ENCODE data around the gene MIOS.

The MIOS gene

GRCh38 chr7:7579638-7580037 lies 13.0 kb downstream of the MIOS start:
- H3K36me3 ChIP-seq (ENCODE audit: control insufficient read depth, insufficient read depth, low read length): no peaks in the 10 kb centered on the region
- no peak overlapping the region for H3K27ac ChIP-seq (ENCODE audit: insufficient read depth, low read depth, low read length, poor library complexity, severe bottlenecking)
- WGBS, 2 experiments: 90 to 98% methylated on average over 3 of the region's 3 CpGs
- no peaks in the 10 kb centered on the region for H3K9me3 ChIP-seq (ENCODE audit: control insufficient read depth, low read length)
- no peak overlapping the region for H3K4me3 ChIP-seq (ENCODE audit: insufficient read depth, low read depth, low read length)
- no peaks in the 10 kb centered on the region for H3K4me1 ChIP-seq (ENCODE audit: control insufficient read depth, insufficient read depth, low read length)
- H3K27me3 ChIP-seq (ENCODE audit: control insufficient read depth, insufficient read depth, low read length, poor library complexity, severe bottlenecking): no peaks in the 10 kb centered on the region

- H3K4me1 ChIP-seq (ENCODE audit: control insufficient read depth, insufficient read depth, low read length): no peaks in the 10 kb centered on the region
- H3K27me3 ChIP-seq (ENCODE audit: control insufficient read depth, insufficient read depth, low read length, poor library complexity, severe bottlenecking): no peaks in the 10 kb centered on the region
- 28 to 43% methylated on average over 10 of the region's 10 CpGs for WGBS, 2 experiments
- H3K27ac ChIP-seq (ENCODE audit: insufficient read depth, low read depth, low read length, poor library complexity, severe bottlenecking): no peak overlapping the region
- no peak overlapping the region for H3K4me3 ChIP-seq (ENCODE audit: insufficient read depth, low read depth, low read length)
- H3K36me3 ChIP-seq (ENCODE audit: control insufficient read depth, insufficient read depth, low read length): no peaks in the 10 kb centered on the region
- no peaks in the 10 kb centered on the region for H3K9me3 ChIP-seq (ENCODE audit: control insufficient read depth, low read length)
These were observed 15.0 kb downstream of the MIOS start for GRCh38 chr7:7581531-7582179.

GRCh38 chr7:7582596-7582995 lies 15.9 kb downstream of the MIOS start:
- 96 to 97% methylated on average over 1 of the region's 1 CpG for WGBS, 2 experiments
- H3K4me3 ChIP-seq (ENCODE audit: insufficient read depth, low read depth, low read length): no peak overlapping the region
- no peaks in the 10 kb centered on the region for H3K9me3 ChIP-seq (ENCODE audit: control insufficient read depth, low read length)

GRCh38 chr7:7583731-7584130 lies 17.0 kb downstream of the MIOS start:
- Histone ChIP-seq H3K4me3 (ENCODE audit: insufficient read depth, low read depth, low read length) (no peak overlapping the region), H3K27me3 (ENCODE audit: control insufficient read depth, insufficient read depth, low read length, poor library complexity, severe bottlenecking) (no peaks in the 10 kb centered on the region), H3K27ac (ENCODE audit: insufficient read depth, low read depth, low read length, poor library complexity, severe bottlenecking) (no peak overlapping the region), H3K36me3 (ENCODE audit: control insufficient read depth, insufficient read depth, low read length) (no peaks in the 10 kb centered on the region), H3K4me1 (ENCODE audit: control insufficient read depth, insufficient read depth, low read length) (no peaks in the 10 kb centered on the region), H3K9me3 (ENCODE audit: control insufficient read depth, low read length) (no peaks in the 10 kb centered on the region)
- WGBS, 2 experiments: 80% methylated on average over 1 of the region's 2 CpGs; no CpG with 5 or more reads in 1 of the 2 experiments

More at GRCh38 chr7:7582596-7582995, 15.9 kb downstream of the MIOS start:
- Histone ChIP-seq H3K27ac (ENCODE audit: insufficient read depth, low read depth, low read length, poor library complexity, severe bottlenecking) (no peak overlapping the region), H3K36me3 (ENCODE audit: control insufficient read depth, insufficient read depth, low read length) (no peaks in the 10 kb centered on the region), H3K4me1 (ENCODE audit: control insufficient read depth, insufficient read depth, low read length) (no peaks in the 10 kb centered on the region), H3K27me3 (ENCODE audit: control insufficient read depth, insufficient read depth, low read length, poor library complexity, severe bottlenecking) (no peaks in the 10 kb centered on the region)

- Histone ChIP-seq H3K4me1 (ENCODE audit: control insufficient read depth, insufficient read depth, low read length) (no peaks in the 10 kb centered on the region), H3K4me3 (ENCODE audit: insufficient read depth, low read depth, low read length) (no peak overlapping the region), H3K9me3 (ENCODE audit: control insufficient read depth, low read length) (no peaks in the 10 kb centered on the region), H3K27me3 (ENCODE audit: control insufficient read depth, insufficient read depth, low read length, poor library complexity, severe bottlenecking) (no peaks in the 10 kb centered on the region), H3K36me3 (ENCODE audit: control insufficient read depth, insufficient read depth, low read length) (no peaks in the 10 kb centered on the region), H3K27ac (ENCODE audit: insufficient read depth, low read depth, low read length, poor library complexity, severe bottlenecking) (no peak overlapping the region)
- WGBS, 2 experiments: 91 to 92% methylated on average over 1 of the region's 1 CpG
These were observed 18.0 kb downstream of the MIOS start for GRCh38 chr7:7584653-7585052.

- 93 to 94% methylated on average over 5 of the region's 5 CpGs for WGBS, 2 experiments
- H3K4me3 ChIP-seq (ENCODE audit: insufficient read depth, low read depth, low read length): no peak overlapping the region
These were observed 18.7 kb downstream of the MIOS start for GRCh38 chr7:7585241-7585928.

GRCh38 chr7:7595451-7595850 lies 28.8 kb downstream of the MIOS start:
- Histone ChIP-seq H3K27me3 (ENCODE audit: control insufficient read depth, insufficient read depth, low read length, poor library complexity, severe bottlenecking) (no peaks in the 10 kb centered on the region), H3K4me3 (ENCODE audit: insufficient read depth, low read depth, low read length) (no peak overlapping the region), H3K36me3 (ENCODE audit: control insufficient read depth, insufficient read depth, low read length) (peaks cover 9% of the 10 kb centered on the region), H3K27ac (ENCODE audit: insufficient read depth, low read depth, low read length, poor library complexity, severe bottlenecking) (no peak overlapping the region), H3K4me1 (ENCODE audit: control insufficient read depth, insufficient read depth, low read length) (no peaks in the 10 kb centered on the region), H3K9me3 (ENCODE audit: control insufficient read depth, low read length) (no peaks in the 10 kb centered on the region)
- WGBS, 2 experiments: no CpG with 5 or more reads among the region's 1 CpG

More at GRCh38 chr7:7585241-7585928, 18.7 kb downstream of the MIOS start:
- H3K27ac ChIP-seq (ENCODE audit: insufficient read depth, low read depth, low read length, poor library complexity, severe bottlenecking): no peak overlapping the region
- H3K27me3 ChIP-seq (ENCODE audit: control insufficient read depth, insufficient read depth, low read length, poor library complexity, severe bottlenecking): no peaks in the 10 kb centered on the region
- H3K36me3 ChIP-seq (ENCODE audit: control insufficient read depth, insufficient read depth, low read length): no peaks in the 10 kb centered on the region
- H3K9me3 ChIP-seq (ENCODE audit: control insufficient read depth, low read length): no peaks in the 10 kb centered on the region
- no peaks in the 10 kb centered on the region for H3K4me1 ChIP-seq (ENCODE audit: control insufficient read depth, insufficient read depth, low read length)

- Histone ChIP-seq H3K36me3 (ENCODE audit: control insufficient read depth, insufficient read depth, low read length) (peaks cover 9% of the 10 kb centered on the region), H3K9me3 (ENCODE audit: control insufficient read depth, low read length) (no peaks in the 10 kb centered on the region), H3K27ac (ENCODE audit: insufficient read depth, low read depth, low read length, poor library complexity, severe bottlenecking) (no peak overlapping the region), H3K27me3 (ENCODE audit: control insufficient read depth, insufficient read depth, low read length, poor library complexity, severe bottlenecking) (no peaks in the 10 kb centered on the region), H3K4me3 (ENCODE audit: insufficient read depth, low read depth, low read length) (no peak overlapping the region), H3K4me1 (ENCODE audit: control insufficient read depth, insufficient read depth, low read length) (no peaks in the 10 kb centered on the region)
- WGBS, 2 experiments: 92 to 100% methylated on average over 4 of the region's 5 CpGs
These were observed 29.5 kb downstream of the MIOS start for GRCh38 chr7:7596176-7596575.

GRCh38 chr7:7607010-7607409 lies 40.3 kb downstream of the MIOS start:
- Histone ChIP-seq H3K4me1 (ENCODE audit: control insufficient read depth, insufficient read depth, low read length) (no peaks in the 10 kb centered on the region), H3K27me3 (ENCODE audit: control insufficient read depth, insufficient read depth, low read length, poor library complexity, severe bottlenecking) (no peaks in the 10 kb centered on the region), H3K9me3 (ENCODE audit: control insufficient read depth, low read length) (no peaks in the 10 kb centered on the region), H3K27ac (ENCODE audit: insufficient read depth, low read depth, low read length, poor library complexity, severe bottlenecking) (no peak overlapping the region), H3K4me3 (ENCODE audit: insufficient read depth, low read depth, low read length) (no peak overlapping the region), H3K36me3 (ENCODE audit: control insufficient read depth, insufficient read depth, low read length) (no peaks in the 10 kb centered on the region)
- 87 to 88% methylated on average over 3 of the region's 3 CpGs for WGBS, 2 experiments

GRCh38 chr7:7609330-7609729 lies 42.6 kb downstream of the MIOS start:
- WGBS, 2 experiments: 90 to 100% methylated on average over 2 of the region's 2 CpGs
- Histone ChIP-seq H3K36me3 (ENCODE audit: control insufficient read depth, insufficient read depth, low read length) (no peaks in the 10 kb centered on the region), H3K27ac (ENCODE audit: insufficient read depth, low read depth, low read length, poor library complexity, severe bottlenecking) (no peak overlapping the region), H3K9me3 (ENCODE audit: control insufficient read depth, low read length) (no peaks in the 10 kb centered on the region), H3K4me3 (ENCODE audit: insufficient read depth, low read depth, low read length) (no peak overlapping the region), H3K27me3 (ENCODE audit: control insufficient read depth, insufficient read depth, low read length, poor library complexity, severe bottlenecking) (no peaks in the 10 kb centered on the region), H3K4me1 (ENCODE audit: control insufficient read depth, insufficient read depth, low read length) (no peaks in the 10 kb centered on the region)

All from ectodermal cell (in vitro differentiated cells).